Measurements from ENCODE around the gene PIEZO1. TPM values are rescaled to one million over a fixed set of nuclear protein-coding genes. Genes with fewer than 3 reads are reported as not detected.

Gene PIEZO1
- total and polyA plus RNA-seq, 2 donors (not counting 3 experiments of a cell fraction or from before 2014, with no cell fraction given), result 298 to 322 TPM

DNA sequence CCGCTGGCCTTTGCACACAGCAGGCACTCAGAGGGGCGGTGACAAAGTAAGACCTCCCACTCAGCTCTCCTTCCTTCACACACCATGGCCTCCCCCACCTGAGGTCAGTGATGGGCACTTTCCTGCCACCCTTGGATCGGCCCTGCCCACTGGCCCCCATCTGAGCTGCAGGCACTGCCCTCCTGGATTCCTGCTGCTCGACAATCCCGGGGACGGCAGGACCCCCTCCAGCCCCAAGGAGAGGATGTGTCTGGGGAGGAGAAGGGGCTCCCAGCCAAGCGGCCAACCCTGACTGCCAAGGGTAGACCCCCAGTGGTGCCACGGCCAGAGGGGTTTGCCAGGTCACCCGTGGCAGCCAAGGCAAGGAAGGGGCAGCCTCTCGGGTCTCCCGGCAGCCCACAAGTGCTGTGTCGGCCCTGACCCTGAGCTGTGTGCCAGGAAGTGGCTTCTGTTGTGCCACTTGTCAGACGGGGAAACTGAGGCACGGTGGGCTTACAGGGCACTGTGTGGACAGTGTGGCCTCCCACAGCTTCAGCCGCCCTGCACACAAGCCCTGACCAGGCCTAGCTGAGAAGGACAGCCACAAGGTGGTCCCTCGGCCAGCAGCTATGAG lies 22.7 kb downstream of the PIEZO1 start:
- ChIA-PET POLR2A (no interaction called here), CTCF (interaction anchor here (1.4 to 1.5 kb wide), 3 partner anchors 23 to 60 kb away, joined by 3 to 9 read pairs (median 4); partner anchors contain the start of gene PIEZO1)
- no peaks in the 10 kb centered on the region for H3K27me3 ChIP-seq (ENCODE audit: control insufficient read depth in 2 of 2, insufficient read depth in 2 of 2, low read length in 2 of 2)
- H3K79me2 ChIP-seq (ENCODE audit: control insufficient read depth, insufficient read depth, low read length), result peaks cover 94% of the 10 kb centered on the region
- H3K9me3 ChIP-seq (replicated peaks; ENCODE audit: control insufficient read depth, insufficient read depth, low read length), result no peaks in the 10 kb centered on the region
- no peak for DNase-seq (ENCODE audit: low read depth, low spot score)
- BruUV-seq (replicated peaks), result no TSS peak
- FAIRE-seq, result no peak
- H3K4me1 ChIP-seq (ENCODE audit: control insufficient read depth, extremely low read depth, insufficient read depth, low read length), result peaks cover 9% of the 10 kb centered on the region
- peaks cover 0 to 17% of the 10 kb centered on the region in 2 experiments for H3K36me3 ChIP-seq (ENCODE audit: control insufficient read depth in 2 of 2, extremely low read depth in 1 of 2, insufficient read depth in 2 of 2, low read length in 2 of 2)
- H2AFZ ChIP-seq (ENCODE audit: low read depth, low read length), result no peak overlapping the region
- dilution Hi-C loops (cut with MboI; ENCODE audit: extremely low pct_ligation_motif_present, low sequenced_read_pairs), result no loop called here
- intact Hi-C loops (cut with micrococcal nuclease), result no loop called here
- no peak overlapping the region for H3K4me2 ChIP-seq (ENCODE audit: insufficient read depth, low read length)
- H3K27ac ChIP-seq (ENCODE audit: insufficient read depth, low read depth, low read length), result no peak overlapping the region
- no peaks in the 10 kb centered on the region for H4K20me1 ChIP-seq (replicated peaks; ENCODE audit: control insufficient read depth, extremely low read depth, insufficient read depth, low read length)
- H3K9me1 ChIP-seq (replicated peaks; ENCODE audit: control insufficient read depth, extremely low read depth, insufficient read depth, low read length), result no peaks in the 10 kb centered on the region
- TF ChIP-seq EZH2 (IDR thresholded peaks at IDR 0.05; ENCODE audit: borderline replicate concordance, low read depth, low read length, severe bottlenecking), result no peak
- TF ChIP-seq POLR2AphosphoS5 (IDR thresholded peaks at IDR 0.05; ENCODE audit: insufficient read depth, low read depth, low read length), result no peak
- no peak for TF ChIP-seq MAX (IDR thresholded peaks at IDR 0.05; ENCODE audit: insufficient read depth, insufficient read length)
- no peak for TF ChIP-seq FOS (IDR thresholded peaks at IDR 0.05; ENCODE audit: borderline replicate concordance, insufficient read depth, low read length)
- no peak for TF ChIP-seq CTCF (IDR thresholded peaks at IDR 0.05; ENCODE audit: extremely low read depth in 1 of 2, insufficient read depth in 1 of 2, low read depth in 1 of 2, low read length in 2 of 2)
- H3K9ac ChIP-seq (replicated peaks; ENCODE audit: extremely low read depth, insufficient read depth, low read length), result no peak overlapping the region
- H3K4me3 ChIP-seq (replicated peaks in 1 of 3; ENCODE audit: insufficient read depth in 1 of 3, low read depth in 1 of 3, low read length in 3 of 3), result no peak overlapping the region
